ENCODE measurements around the gene CRYBG2. TPM values are rescaled to one million over a fixed set of nuclear protein-coding genes. Genes with fewer than 3 reads are reported as not detected.

Gene CRYBG2
- polyA plus RNA-seq, 1 donor from 2014 or later = 2.5 TPM

GRCh38 chr1:26368006-26368405 lies 14.1 kb upstream of the CRYBG2 start:
- H3K27ac ChIP-seq (ENCODE audit: low read length) = no peak overlapping the region
- TF ChIP-seq MXI1 (conservative IDR thresholded peaks at IDR 0.05; ENCODE audit: poor library complexity, severe bottlenecking) (no peak), POLR2AphosphoS5 (IDR thresholded peaks at IDR 0.05) (no peak), SMC3 (conservative IDR thresholded peaks at IDR 0.05; ENCODE audit: poor library complexity) (no peak), REST (IDR thresholded peaks at IDR 0.05; ENCODE audit: borderline replicate concordance) (no peak), RAD21 (conservative IDR thresholded peaks at IDR 0.05) (no peak), EZH2 (IDR thresholded peaks at IDR 0.05; ENCODE audit: borderline replicate concordance, insufficient read depth, low read length, poor library complexity, severe bottlenecking) (no peak), TAF1 (IDR thresholded peaks at IDR 0.05; ENCODE audit: low read depth) (no peak), EP300 (conservative IDR thresholded peaks at IDR 0.05; ENCODE audit: poor library complexity, severe bottlenecking) (no peak)
- TF ChIP-seq, protein P1, sequence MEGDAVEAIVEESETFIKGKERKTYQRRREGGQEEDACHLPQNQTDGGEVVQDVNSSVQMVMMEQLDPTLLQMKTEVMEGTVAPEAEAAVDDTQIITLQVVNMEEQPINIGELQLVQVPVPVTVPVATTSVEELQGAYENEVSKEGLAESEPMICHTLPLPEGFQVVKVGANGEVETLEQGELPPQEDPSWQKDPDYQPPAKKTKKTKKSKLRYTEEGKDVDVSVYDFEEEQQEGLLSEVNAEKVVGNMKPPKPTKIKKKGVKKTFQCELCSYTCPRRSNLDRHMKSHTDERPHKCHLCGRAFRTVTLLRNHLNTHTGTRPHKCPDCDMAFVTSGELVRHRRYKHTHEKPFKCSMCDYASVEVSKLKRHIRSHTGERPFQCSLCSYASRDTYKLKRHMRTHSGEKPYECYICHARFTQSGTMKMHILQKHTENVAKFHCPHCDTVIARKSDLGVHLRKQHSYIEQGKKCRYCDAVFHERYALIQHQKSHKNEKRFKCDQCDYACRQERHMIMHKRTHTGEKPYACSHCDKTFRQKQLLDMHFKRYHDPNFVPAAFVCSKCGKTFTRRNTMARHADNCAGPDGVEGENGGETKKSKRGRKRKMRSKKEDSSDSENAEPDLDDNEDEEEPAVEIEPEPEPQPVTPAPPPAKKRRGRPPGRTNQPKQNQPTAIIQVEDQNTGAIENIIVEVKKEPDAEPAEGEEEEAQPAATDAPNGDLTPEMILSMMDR (IDR thresholded peaks at IDR 0.05; ENCODE audit: poor library complexity, severe bottlenecking) = no peak
- H3K9me3 ChIP-seq (ENCODE audit: low read length) = no peaks in the 10 kb centered on the region
- no peaks in the 10 kb centered on the region for H4K20me1 ChIP-seq (ENCODE audit: insufficient read depth)
- H3K4me2 ChIP-seq (ENCODE audit: low read length) = no peak overlapping the region
- H3K9ac ChIP-seq (ENCODE audit: low read length) = no peak overlapping the region
- no peaks in the 10 kb centered on the region for H3K9me2 ChIP-seq (ENCODE audit: insufficient read depth, low read length)
- H3K36me3 ChIP-seq (ENCODE audit: insufficient read depth, low read length) = no peaks in the 10 kb centered on the region
- no peaks in the 10 kb centered on the region for H3K79me2 ChIP-seq (replicated peaks; ENCODE audit: insufficient read depth, low read length)
- H3K4me3 ChIP-seq (ENCODE audit: low read length) = no peak overlapping the region
- no peak overlapping the region for H2AFZ ChIP-seq (ENCODE audit: low read depth, low read length)
- no peaks in the 10 kb centered on the region for H3F3A ChIP-seq (ENCODE audit: insufficient read depth, low read length, poor library complexity, severe bottlenecking)
- no peaks in the 10 kb centered on the region for H3K27me3 ChIP-seq (ENCODE audit: insufficient read depth, low read depth, low read length)

- Histone ChIP-seq H3K79me2 (replicated peaks; ENCODE audit: insufficient read depth, low read length) (no peaks in the 10 kb centered on the region), H3F3A (ENCODE audit: insufficient read depth, low read length, poor library complexity, severe bottlenecking) (no peaks in the 10 kb centered on the region), H2AFZ (ENCODE audit: low read depth, low read length) (no peak overlapping the region), H3K4me2 (ENCODE audit: low read length) (no peak overlapping the region), H4K20me1 (ENCODE audit: insufficient read depth) (no peaks in the 10 kb centered on the region), H3K9me3 (ENCODE audit: low read length) (no peaks in the 10 kb centered on the region), H3K4me3 (ENCODE audit: low read length) (no peak overlapping the region), H3K9me2 (ENCODE audit: insufficient read depth, low read length) (no peaks in the 10 kb centered on the region), H3K27me3 (ENCODE audit: insufficient read depth, low read depth, low read length) (no peaks in the 10 kb centered on the region), H3K9ac (ENCODE audit: low read length) (no peak overlapping the region), H3K36me3 (ENCODE audit: insufficient read depth, low read length) (no peaks in the 10 kb centered on the region), H3K27ac (ENCODE audit: low read length) (no peak overlapping the region)
- TF ChIP-seq MXI1 (conservative IDR thresholded peaks at IDR 0.05; ENCODE audit: poor library complexity, severe bottlenecking) (no peak), EZH2 (IDR thresholded peaks at IDR 0.05; ENCODE audit: borderline replicate concordance, insufficient read depth, low read length, poor library complexity, severe bottlenecking) (no peak), EP300 (conservative IDR thresholded peaks at IDR 0.05; ENCODE audit: poor library complexity, severe bottlenecking) (no peak), TAF1 (IDR thresholded peaks at IDR 0.05; ENCODE audit: low read depth) (no peak), RAD21 (conservative IDR thresholded peaks at IDR 0.05) (no peak), SMC3 (conservative IDR thresholded peaks at IDR 0.05; ENCODE audit: poor library complexity) (no peak), POLR2AphosphoS5 (IDR thresholded peaks at IDR 0.05) (no peak), REST (IDR thresholded peaks at IDR 0.05; ENCODE audit: borderline replicate concordance) (no peak)
- TF ChIP-seq, protein P1 (IDR thresholded peaks at IDR 0.05; ENCODE audit: poor library complexity, severe bottlenecking) = no peak
These were observed 13.5 kb upstream of the CRYBG2 start for GRCh38 chr1:26367441-26367840.

Data from neural cell (in vitro differentiated cells).